ENCODE results near the gene BPIFA3. TPM values are rescaled to one million over a fixed set of nuclear protein-coding genes. Genes with fewer than 3 reads are reported as not detected.

Gene BPIFA3
- total and polyA plus RNA-seq, 9 of the 15 experiments (the other 6 are each of a cell fraction or from before 2014, with no cell fraction given) = not detected

DNA sequence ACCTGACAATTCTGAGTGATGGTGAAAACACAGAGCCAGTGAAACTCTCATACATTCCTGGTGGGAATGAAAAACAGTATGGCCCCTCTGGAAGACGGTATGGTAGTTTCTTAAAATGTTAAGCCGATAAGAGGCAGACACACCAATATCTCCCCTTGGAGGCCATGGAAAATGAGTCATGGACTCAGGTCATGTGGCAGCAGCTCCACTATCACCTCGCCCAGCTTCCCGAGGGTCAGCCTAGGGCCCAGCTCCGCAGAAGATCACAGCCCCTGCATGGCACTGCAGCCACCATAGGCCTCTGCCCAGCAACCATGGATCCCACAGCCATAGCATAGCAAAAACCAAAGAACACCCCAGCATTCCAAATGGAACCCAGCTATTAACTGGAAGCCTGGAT lies 40.1 kb downstream of the BPIFA3 start (continued):
- TF ChIP-seq, protein P1, sequence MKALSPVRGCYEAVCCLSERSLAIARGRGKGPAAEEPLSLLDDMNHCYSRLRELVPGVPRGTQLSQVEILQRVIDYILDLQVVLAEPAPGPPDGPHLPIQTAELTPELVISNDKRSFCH (CRISPR knock-in tag; IDR thresholded peaks at IDR 0.05) = no peak
- TF ChIP-seq, protein P1 (tag; IDR thresholded peaks at IDR 0.05) = peak; percentile 70
- TF ChIP-seq, protein P2, sequence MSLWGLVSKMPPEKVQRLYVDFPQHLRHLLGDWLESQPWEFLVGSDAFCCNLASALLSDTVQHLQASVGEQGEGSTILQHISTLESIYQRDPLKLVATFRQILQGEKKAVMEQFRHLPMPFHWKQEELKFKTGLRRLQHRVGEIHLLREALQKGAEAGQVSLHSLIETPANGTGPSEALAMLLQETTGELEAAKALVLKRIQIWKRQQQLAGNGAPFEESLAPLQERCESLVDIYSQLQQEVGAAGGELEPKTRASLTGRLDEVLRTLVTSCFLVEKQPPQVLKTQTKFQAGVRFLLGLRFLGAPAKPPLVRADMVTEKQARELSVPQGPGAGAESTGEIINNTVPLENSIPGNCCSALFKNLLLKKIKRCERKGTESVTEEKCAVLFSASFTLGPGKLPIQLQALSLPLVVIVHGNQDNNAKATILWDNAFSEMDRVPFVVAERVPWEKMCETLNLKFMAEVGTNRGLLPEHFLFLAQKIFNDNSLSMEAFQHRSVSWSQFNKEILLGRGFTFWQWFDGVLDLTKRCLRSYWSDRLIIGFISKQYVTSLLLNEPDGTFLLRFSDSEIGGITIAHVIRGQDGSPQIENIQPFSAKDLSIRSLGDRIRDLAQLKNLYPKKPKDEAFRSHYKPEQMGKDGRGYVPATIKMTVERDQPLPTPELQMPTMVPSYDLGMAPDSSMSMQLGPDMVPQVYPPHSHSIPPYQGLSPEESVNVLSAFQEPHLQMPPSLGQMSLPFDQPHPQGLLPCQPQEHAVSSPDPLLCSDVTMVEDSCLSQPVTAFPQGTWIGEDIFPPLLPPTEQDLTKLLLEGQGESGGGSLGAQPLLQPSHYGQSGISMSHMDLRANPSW (CRISPR knock-in tag; IDR thresholded peaks at IDR 0.05) = no peak
- no peak for TF ChIP-seq CBX1 (IDR thresholded peaks at IDR 0.05; ENCODE audit: low read depth)
- TF ChIP-seq KDM4B (IDR thresholded peaks at IDR 0.05; ENCODE audit: borderline replicate concordance in 2 of 2, low read depth in 1 of 2) = no peak
- peak; percentile 86 for TF ChIP-seq CBFA2T3 (IDR thresholded peaks at IDR 0.05)
- TF ChIP-seq HCFC1 (IDR thresholded peaks at IDR 0.05; ENCODE audit: low read depth, low read length) = no peak

DNA sequence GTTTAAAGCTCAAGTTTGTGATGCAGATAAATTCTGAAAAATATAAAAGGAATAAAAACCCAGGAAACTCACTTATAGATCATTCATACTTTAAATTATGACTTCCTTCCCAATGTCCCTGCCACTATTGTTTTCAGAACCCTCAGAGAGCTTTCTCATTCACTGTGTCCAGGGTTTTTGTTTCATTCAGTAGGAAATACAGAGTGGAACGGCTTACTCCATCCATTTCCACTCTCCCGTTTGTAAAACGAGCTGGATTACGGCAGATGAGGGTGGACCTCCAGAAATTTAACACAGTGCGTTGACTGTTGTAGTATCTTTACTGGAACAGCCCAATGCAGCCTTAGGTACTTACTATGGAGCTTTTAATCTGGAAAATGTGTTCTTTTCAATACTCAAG lies 42.2 kb downstream of the BPIFA3 start:
- in situ Hi-C loops (cut with MboI) = no loop called here
- DNase-seq (ENCODE audit: extremely low read depth in 1 of 4, low spot score in 3 of 4) = no peak
- CTCF ChIA-PET (ENCODE audit: low intra/inter-chr PET ratio) = no interaction called here
- Histone ChIP-seq H3K27ac (ENCODE audit: extremely low read depth, low read depth, low read length) (no peak overlapping the region), H3K4me1 (replicated peaks in 1 of 2; ENCODE audit: control insufficient read depth in 2 of 2, insufficient read depth in 2 of 2, low read length in 2 of 2) (peaks cover 3 to 13% of the 10 kb centered on the region in 2 experiments; a peak in 3 of 5 replicates), H3K9me3 (replicated peaks; ENCODE audit: control insufficient read depth, insufficient read depth, low read depth, low read length) (no peaks in the 10 kb centered on the region), H3K9me1 (ENCODE audit: control insufficient read depth, insufficient read depth, low read length) (no peaks in the 10 kb centered on the region), H3K9ac (ENCODE audit: insufficient read depth in 1 of 2, low read depth in 2 of 2, low read length in 2 of 2) (no peak overlapping the region), H3K4me3 (no peak overlapping the region), H3K36me3 (ENCODE audit: control insufficient read depth, insufficient read depth, low read length) (no peaks in the 10 kb centered on the region), H4K20me1 (replicated peaks; ENCODE audit: control insufficient read depth, insufficient read depth, low read length) (no peaks in the 10 kb centered on the region), H3K4me2 (ENCODE audit: insufficient read depth, low read length) (no peak overlapping the region; the same call in 1 of the 2 replicates), H2AFZ (ENCODE audit: low read depth, low read length) (peak overlapping the region; percentile 63), H3K79me2 (ENCODE audit: control insufficient read depth, insufficient read depth, low read length) (no peaks in the 10 kb centered on the region), H3K27me3 (ENCODE audit: control insufficient read depth in 2 of 2, insufficient read depth in 2 of 2, low read length in 2 of 2) (no peaks in the 10 kb centered on the region)
- BruUV-seq (replicated peaks) = no TSS peak
- ATAC-seq = no peak
- POLR2A ChIA-PET = interaction anchor here (0.6 to 1.9 kb wide), 7 partner anchors 12 to 249 kb away, joined by 3 to 4 read pairs (median 3); no protein-coding TSS in a partner anchor
- 17% methylated on average over 5 of the region's 5 CpGs for WGBS (ENCODE audit: insufficient coverage, low coverage, missing lambda C conversion rate)
- no peak for FAIRE-seq
- intact Hi-C loops (cut with micrococcal nuclease) = no loop called here
- TF ChIP-seq PHB (CRISPR knock-in tag; IDR thresholded peaks at IDR 0.05) = no peak
- TF ChIP-seq NFIX (CRISPR knock-in tag; IDR thresholded peaks at IDR 0.05; ENCODE audit: low read depth) = no peak
- TF ChIP-seq, protein P3, sequence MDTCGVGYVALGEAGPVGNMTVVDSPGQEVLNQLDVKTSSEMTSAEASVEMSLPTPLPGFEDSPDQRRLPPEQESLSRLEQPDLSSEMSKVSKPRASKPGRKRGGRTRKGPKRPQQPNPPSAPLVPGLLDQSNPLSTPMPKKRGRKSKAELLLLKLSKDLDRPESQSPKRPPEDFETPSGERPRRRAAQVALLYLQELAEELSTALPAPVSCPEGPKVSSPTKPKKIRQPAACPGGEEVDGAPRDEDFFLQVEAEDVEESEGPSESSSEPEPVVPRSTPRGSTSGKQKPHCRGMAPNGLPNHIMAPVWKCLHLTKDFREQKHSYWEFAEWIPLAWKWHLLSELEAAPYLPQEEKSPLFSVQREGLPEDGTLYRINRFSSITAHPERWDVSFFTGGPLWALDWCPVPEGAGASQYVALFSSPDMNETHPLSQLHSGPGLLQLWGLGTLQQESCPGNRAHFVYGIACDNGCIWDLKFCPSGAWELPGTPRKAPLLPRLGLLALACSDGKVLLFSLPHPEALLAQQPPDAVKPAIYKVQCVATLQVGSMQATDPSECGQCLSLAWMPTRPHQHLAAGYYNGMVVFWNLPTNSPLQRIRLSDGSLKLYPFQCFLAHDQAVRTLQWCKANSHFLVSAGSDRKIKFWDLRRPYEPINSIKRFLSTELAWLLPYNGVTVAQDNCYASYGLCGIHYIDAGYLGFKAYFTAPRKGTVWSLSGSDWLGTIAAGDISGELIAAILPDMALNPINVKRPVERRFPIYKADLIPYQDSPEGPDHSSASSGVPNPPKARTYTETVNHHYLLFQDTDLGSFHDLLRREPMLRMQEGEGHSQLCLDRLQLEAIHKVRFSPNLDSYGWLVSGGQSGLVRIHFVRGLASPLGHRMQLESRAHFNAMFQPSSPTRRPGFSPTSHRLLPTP (IDR thresholded peaks at IDR 0.05; ENCODE audit: borderline replicate concordance, extremely low read depth, insufficient read length) = no peak
- no peak for TF ChIP-seq XRCC5 (IDR thresholded peaks at IDR 0.05; ENCODE audit: low read depth, low read length)
- no peak for TF ChIP-seq POLR3G (IDR thresholded peaks at IDR 0.05; ENCODE audit: extremely low read depth, insufficient read length, insufficient replicate concordance)
- no peak for TF ChIP-seq HNRNPUL1 (IDR thresholded peaks at IDR 0.05; ENCODE audit: low read length)
- TF ChIP-seq NR2C1 (IDR thresholded peaks at IDR 0.05) = no peak
- no peak for TF ChIP-seq NR2C1 (tag; IDR thresholded peaks at IDR 0.05)
- no peak for TF ChIP-seq SRSF3 (IDR thresholded peaks at IDR 0.05; ENCODE audit: insufficient read depth, low read length)
- no peak for TF ChIP-seq SP2 (IDR thresholded peaks at IDR 0.05; ENCODE audit: extremely low read depth, low read depth, low read length, poor library complexity, severe bottlenecking)
- no peak for TF ChIP-seq ZSCAN29 (IDR thresholded peaks at IDR 0.05)

All from K562 (cell line).